GM13977 (cell line): ENCODE data around the gene TBC1D10B.
"Not testable (repeated sequence)": the region's sequence is repeated elsewhere in the genome, so short reads cannot be mapped to it uniquely, and the experiment has no call there.

ENCODE experiments used
- DNase-seq: peaks from one replicate; pipeline ENCODE4 v3.0.0; 2012; ENCODE audit warnings: low spot score
- in situ Hi-C: fragments of 300-500 bp; cut with MboI; formaldehyde crosslinking; loops from one replicate; pipeline ENCODE4 v1.12.0; 2022; ENCODE audit warnings: low sequenced_read_pairs, low pct_unique_long_range_greater_than_20kb, mixed read lengths, inconsistent platforms; ENCODE audit not compliant: unreplicated experiment
- TF ChIP-seq, protein P1 (sequence below): IDR thresholded peaks from 2 replicates; pipeline ENCODE4 v1.5.1; 2012; ENCODE audit warnings: mild to moderate bottlenecking, control low read depth; ENCODE audit not compliant: insufficient read depth; ENCODE audit errors: extremely low read depth, missing control alignments

Gene TBC1D10B

DNA sequence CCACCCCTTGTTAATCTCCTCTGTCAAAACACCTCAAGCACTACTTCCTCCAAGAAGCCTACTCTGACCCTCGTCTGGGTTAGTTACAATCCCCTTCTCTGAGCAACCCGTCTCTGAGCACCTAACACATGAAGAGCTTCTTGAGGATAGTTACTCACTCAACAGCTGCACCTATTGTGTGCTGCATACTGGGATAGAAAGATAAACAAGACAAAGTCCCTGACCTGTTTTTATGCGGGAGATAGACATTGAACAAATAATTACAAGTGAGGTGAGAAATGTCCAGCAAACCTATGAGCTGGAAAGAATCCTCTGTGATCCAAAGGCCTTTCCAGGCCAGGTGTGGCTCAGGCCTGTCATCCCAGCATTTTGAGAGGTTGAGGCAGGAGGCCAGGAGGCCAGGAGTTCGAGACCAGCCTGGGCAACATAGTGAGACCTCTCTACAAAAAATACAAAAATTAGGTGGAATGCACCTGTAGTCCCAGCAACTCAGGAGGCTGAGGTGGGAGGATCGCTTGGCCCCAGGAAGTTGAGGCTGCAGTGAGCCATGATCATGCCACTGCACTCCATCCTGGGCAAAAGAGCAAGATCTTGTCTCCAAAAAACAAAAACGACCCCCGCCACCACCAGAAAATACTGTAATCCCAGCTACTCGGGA, 31.6 kb upstream of the TBC1D10B start:
- no peak for DNase-seq
- TF ChIP-seq, protein P1, sequence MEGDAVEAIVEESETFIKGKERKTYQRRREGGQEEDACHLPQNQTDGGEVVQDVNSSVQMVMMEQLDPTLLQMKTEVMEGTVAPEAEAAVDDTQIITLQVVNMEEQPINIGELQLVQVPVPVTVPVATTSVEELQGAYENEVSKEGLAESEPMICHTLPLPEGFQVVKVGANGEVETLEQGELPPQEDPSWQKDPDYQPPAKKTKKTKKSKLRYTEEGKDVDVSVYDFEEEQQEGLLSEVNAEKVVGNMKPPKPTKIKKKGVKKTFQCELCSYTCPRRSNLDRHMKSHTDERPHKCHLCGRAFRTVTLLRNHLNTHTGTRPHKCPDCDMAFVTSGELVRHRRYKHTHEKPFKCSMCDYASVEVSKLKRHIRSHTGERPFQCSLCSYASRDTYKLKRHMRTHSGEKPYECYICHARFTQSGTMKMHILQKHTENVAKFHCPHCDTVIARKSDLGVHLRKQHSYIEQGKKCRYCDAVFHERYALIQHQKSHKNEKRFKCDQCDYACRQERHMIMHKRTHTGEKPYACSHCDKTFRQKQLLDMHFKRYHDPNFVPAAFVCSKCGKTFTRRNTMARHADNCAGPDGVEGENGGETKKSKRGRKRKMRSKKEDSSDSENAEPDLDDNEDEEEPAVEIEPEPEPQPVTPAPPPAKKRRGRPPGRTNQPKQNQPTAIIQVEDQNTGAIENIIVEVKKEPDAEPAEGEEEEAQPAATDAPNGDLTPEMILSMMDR: no peak
- in situ Hi-C loops: loop anchor here (25.0 kb wide), 1 partner anchor 290 kb away; the partner anchor contains the start of genes GDPD3 and MAPK3

- in situ Hi-C loops: loop anchor here (25.0 kb wide), 1 partner anchor 287 kb away; the partner anchor contains the start of genes GDPD3 and MAPK3
- TF ChIP-seq, protein P1: no peak
- no peak for DNase-seq
Observed at GRCh38 chr16:30399435-30400186, 29.3 kb upstream of the TBC1D10B start.

DNA sequence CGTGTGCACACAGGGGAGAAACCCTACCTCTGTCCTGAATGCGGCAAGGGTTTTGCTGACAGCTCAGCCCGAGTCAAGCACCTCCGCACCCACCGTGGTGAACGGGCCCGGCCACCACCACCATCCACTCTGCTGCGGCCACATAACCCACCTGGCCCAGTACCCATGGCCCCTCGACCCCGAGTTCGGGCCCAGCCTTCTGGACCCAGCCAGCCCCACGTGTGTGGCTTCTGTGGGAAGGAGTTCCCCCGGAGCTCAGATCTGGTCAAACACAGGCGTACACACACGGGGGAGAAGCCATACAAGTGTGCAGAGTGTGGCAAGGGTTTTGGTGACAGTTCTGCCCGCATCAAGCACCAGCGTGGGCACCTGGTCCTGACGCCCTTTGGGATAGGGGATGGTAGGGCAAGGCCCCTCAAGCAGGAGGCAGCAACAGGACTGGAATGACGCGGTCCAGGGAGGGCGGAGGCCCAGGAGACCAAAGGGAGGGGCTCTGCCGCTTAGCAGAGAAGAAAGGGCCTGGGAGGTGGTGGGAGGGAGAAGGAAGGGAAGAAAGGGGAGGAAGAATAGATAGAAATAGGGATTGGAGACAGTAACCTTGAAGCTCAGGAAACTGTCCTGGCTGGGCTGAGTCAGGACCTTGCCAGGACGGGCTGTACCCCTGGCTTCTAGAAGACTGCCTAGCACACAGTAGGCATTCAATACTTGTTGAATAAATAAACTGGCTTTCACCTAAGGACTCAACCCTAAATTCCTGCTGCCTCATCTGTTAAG, 28.6 kb upstream of the TBC1D10B start:
- no peak for DNase-seq
- in situ Hi-C loops: no loop called here
- TF ChIP-seq, protein P1: no peak

DNA sequence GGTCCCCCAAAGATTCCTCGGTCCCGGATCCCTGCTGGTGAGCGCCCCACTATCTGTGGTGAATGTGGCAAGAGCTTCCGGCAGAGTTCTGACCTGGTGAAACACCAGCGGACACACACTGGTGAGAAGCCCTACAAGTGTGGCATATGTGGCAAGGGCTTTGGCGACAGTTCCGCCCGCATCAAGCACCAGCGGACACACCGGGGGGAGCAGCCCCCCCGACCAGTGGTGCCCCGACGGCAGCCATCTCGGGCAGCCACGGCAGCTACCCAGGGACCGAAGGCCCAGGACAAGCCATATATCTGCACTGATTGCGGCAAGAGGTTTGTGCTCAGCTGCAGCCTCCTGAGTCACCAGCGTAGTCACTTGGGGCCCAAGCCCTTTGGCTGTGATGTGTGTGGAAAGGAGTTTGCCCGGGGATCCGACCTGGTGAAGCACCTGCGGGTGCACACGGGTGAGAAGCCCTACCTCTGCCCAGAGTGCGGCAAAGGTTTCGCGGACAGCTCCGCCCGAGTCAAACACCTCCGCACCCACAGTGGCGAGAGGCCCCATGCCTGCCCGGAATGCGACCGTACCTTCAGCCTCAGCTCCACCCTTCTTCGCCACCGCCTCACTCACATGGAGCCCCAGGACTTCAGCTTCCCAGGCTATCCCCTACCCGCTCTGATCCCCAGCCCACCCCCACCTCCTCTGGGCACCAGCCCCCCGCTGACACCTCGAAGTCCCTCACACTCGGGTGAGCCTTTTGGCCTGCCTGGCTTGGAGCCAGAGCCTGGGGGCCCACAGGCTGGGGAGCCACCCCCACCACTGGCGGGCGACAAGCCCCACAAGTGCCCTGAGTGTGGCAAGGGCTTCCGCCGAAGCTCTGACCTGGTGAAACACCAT, 27.7 kb upstream of the TBC1D10B start:
- DNase-seq: no peak
- TF ChIP-seq, protein P1: no peak
- in situ Hi-C loops: no loop called here

DNA sequence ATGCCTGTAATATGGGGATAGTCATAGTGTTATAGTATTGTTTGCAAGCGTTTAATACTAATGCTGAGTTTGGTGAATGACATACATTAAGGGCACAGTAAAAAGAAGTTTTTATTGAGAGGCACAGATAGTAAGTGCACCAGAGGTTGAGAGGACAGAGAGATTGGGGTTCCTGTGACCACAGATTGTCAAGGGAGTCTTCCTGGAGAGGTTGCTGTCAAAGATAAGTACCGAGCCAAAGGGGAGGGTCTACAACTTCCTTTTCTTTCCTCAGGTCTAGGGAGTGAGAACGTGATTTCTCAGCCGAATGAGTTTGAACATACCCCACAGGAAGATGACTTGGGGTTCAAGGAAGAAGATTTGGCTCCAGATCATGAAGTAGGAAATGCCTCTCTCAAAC, 26.8 kb upstream of the TBC1D10B start:
- no peak for DNase-seq
- TF ChIP-seq, protein P1: no peak
- in situ Hi-C loops: no loop called here

DNA sequence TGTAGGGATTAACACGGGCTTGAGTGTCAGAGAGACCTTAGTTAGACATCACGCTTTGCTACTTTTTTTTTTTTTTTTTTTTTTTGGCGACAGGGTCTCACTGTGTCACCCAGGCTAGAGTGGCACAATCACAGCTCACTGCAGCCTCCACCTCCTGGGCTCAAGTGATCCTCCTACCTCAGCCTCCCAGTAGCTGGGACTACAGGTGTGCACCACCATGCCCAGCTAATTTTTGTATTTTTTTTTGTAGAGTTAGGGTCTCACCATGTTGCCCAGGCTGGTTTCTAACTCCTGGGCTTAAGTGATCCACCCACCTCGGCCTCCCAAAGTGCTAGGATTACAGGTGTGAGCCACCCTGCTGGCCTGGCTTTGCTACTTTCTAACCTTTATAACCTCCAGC, 26.3 kb upstream of the TBC1D10B start:
- in situ Hi-C loops, DNase-seq: not testable (repeated sequence)
